GM12873 (cell line): ENCODE results near the gene LPCAT2.

ENCODE experiments used
- TF ChIP-seq, protein P1 (sequence below): IDR thresholded peaks from 2 replicates; pipeline ENCODE4 v1.5.1; 2012; ENCODE audit warnings: low read depth, mild to moderate bottlenecking, moderate library complexity, low read length, control low read depth; ENCODE audit not compliant: insufficient read depth; ENCODE audit errors: missing control alignments

LPCAT2 gene

DNA sequence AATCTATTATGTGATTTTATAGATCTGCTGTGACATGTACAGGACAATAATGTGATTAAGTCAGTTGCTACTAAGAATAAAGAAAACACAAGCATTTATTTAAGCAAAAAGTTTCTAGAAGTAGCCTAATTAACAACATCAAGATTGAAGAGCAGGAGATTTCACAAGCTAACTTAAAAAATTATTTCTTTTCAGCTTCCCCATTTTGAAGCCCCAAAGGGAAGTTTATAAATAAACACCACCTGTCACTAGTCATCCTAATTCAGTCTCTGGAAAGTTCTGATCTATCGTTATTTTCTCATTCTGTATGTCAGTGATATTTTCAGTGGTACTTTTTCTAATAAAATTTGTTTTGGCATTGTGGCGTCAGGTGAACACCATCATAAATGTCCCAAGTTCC is 65.9 kb downstream of the LPCAT2 start:
- TF ChIP-seq, protein P1, sequence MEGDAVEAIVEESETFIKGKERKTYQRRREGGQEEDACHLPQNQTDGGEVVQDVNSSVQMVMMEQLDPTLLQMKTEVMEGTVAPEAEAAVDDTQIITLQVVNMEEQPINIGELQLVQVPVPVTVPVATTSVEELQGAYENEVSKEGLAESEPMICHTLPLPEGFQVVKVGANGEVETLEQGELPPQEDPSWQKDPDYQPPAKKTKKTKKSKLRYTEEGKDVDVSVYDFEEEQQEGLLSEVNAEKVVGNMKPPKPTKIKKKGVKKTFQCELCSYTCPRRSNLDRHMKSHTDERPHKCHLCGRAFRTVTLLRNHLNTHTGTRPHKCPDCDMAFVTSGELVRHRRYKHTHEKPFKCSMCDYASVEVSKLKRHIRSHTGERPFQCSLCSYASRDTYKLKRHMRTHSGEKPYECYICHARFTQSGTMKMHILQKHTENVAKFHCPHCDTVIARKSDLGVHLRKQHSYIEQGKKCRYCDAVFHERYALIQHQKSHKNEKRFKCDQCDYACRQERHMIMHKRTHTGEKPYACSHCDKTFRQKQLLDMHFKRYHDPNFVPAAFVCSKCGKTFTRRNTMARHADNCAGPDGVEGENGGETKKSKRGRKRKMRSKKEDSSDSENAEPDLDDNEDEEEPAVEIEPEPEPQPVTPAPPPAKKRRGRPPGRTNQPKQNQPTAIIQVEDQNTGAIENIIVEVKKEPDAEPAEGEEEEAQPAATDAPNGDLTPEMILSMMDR: no peak

- TF ChIP-seq, protein P1: no peak
Observed at GRCh38 chr16:55575496-55575895, 66.6 kb downstream of the LPCAT2 start.

DNA sequence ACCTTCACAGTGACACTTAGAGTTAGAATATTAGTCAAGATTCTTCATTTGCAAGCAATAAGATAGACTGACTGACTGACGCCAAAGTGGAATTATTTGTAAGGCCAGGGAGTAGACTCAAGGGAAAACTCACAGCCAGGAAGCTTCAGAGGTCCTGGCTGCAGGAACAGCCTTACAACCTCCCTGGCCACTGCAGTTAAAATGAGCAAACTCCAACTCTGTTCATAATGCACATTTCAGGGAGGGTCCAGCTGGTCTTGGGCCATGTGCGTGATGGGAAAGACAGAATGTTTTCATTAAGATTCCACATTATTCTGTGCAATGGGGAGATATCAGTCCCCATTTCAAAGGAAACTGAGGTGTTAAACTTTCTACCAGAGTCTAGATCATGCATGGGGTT is 67.5 kb downstream of the LPCAT2 start:
- TF ChIP-seq, protein P1: no peak

GRCh38 chr16:55577887-55578286 is 69.0 kb downstream of the LPCAT2 start:
- TF ChIP-seq, protein P1: no peak

- TF ChIP-seq, protein P1: no peak
Observed at GRCh38 chr16:55585631-55586030, 76.8 kb downstream of the LPCAT2 start.

- TF ChIP-seq, protein P1: no peak
Observed at GRCh38 chr16:55588799-55589198, 79.9 kb downstream of the LPCAT2 start.

DNA sequence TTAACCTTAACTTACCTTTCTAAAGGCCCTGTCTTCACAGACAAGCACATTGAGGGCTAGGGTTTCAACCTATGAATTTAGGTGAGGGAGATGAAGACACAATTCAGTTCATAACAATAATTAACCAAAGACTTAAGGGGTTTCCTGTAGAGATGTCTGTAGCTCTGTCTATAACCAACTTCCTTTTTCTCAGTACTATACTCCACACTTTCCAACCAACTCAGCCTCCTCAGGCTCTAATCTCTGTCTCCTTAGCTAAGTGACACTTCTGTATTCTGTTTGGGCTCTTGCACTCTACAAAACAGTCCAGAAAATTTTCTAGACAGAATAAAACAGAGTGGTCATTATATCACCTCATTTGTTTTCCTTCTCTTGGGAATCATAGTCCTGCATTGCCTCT is 83.4 kb downstream of the LPCAT2 start:
- TF ChIP-seq, protein P1: no peak
